Effector CD8-positive, alpha-beta T cell (primary cell): Measurements from ENCODE around the gene SART3.
"Not testable (repeated sequence)": the region's sequence is repeated elsewhere in the genome, so short reads cannot be mapped to it uniquely, and the experiment has no call there.

ENCODE experiments used
- DNase-seq: peaks from one replicate; lab custom pipeline; 2025; lab: John Stamatoyannopoulos, UW

SART3 gene

GRCh38 chr12:108485371-108485770 lies 75.6 kb downstream of the SART3 start:
- DNase-seq: not testable (repeated sequence)

GRCh38 chr12:108484845-108485244 lies 76.1 kb downstream of the SART3 start:
- DNase-seq: no peak

- no peak for DNase-seq
Observed at GRCh38 chr12:108484431-108484830, 76.5 kb downstream of the SART3 start.

GRCh38 chr12:108483213-108484059 lies 77.5 kb downstream of the SART3 start:
- DNase-seq: no peak

- no peak for DNase-seq
Observed at GRCh38 chr12:108482717-108483212, 78.2 kb downstream of the SART3 start.

GRCh38 chr12:108479364-108480070 lies 81.5 kb downstream of the SART3 start:
- DNase-seq: no peak

- DNase-seq: no peak
Observed at GRCh38 chr12:108478611-108479206, 82.3 kb downstream of the SART3 start.

GRCh38 chr12:108477881-108478259 lies 83.1 kb downstream of the SART3 start:
- no peak for DNase-seq

GRCh38 chr12:108477055-108477880 lies 83.7 kb downstream of the SART3 start:
- DNase-seq: no peak

- DNase-seq: no peak
Observed at GRCh38 chr12:108475396-108475795, 85.6 kb downstream of the SART3 start.

- DNase-seq: no peak
Observed at GRCh38 chr12:108473400-108474055, 87.4 kb downstream of the SART3 start.
